Measurements from ENCODE around the gene MYOF.

- TF ChIP-seq, protein P1, sequence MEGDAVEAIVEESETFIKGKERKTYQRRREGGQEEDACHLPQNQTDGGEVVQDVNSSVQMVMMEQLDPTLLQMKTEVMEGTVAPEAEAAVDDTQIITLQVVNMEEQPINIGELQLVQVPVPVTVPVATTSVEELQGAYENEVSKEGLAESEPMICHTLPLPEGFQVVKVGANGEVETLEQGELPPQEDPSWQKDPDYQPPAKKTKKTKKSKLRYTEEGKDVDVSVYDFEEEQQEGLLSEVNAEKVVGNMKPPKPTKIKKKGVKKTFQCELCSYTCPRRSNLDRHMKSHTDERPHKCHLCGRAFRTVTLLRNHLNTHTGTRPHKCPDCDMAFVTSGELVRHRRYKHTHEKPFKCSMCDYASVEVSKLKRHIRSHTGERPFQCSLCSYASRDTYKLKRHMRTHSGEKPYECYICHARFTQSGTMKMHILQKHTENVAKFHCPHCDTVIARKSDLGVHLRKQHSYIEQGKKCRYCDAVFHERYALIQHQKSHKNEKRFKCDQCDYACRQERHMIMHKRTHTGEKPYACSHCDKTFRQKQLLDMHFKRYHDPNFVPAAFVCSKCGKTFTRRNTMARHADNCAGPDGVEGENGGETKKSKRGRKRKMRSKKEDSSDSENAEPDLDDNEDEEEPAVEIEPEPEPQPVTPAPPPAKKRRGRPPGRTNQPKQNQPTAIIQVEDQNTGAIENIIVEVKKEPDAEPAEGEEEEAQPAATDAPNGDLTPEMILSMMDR (IDR thresholded peaks at IDR 0.05) = peak; percentile 30 to 70 (median 62)
- no peak for TF ChIP-seq POLR2A (IDR thresholded peaks at IDR 0.05)
Observed at GRCh38 chr10:93352638-93353383, 129.3 kb downstream of the MYOF start.
